ENCODE data around the gene SAFB2. TPM values are rescaled to one million over a fixed set of nuclear protein-coding genes. Genes with fewer than 3 reads are reported as not detected.

SAFB2 gene
- total and polyA plus RNA-seq, 10 of the 15 experiments (the other 5 are each of a cell fraction or from before 2014, with no cell fraction given) = 4.5 to 89.2 (median 42.9) TPM

DNA sequence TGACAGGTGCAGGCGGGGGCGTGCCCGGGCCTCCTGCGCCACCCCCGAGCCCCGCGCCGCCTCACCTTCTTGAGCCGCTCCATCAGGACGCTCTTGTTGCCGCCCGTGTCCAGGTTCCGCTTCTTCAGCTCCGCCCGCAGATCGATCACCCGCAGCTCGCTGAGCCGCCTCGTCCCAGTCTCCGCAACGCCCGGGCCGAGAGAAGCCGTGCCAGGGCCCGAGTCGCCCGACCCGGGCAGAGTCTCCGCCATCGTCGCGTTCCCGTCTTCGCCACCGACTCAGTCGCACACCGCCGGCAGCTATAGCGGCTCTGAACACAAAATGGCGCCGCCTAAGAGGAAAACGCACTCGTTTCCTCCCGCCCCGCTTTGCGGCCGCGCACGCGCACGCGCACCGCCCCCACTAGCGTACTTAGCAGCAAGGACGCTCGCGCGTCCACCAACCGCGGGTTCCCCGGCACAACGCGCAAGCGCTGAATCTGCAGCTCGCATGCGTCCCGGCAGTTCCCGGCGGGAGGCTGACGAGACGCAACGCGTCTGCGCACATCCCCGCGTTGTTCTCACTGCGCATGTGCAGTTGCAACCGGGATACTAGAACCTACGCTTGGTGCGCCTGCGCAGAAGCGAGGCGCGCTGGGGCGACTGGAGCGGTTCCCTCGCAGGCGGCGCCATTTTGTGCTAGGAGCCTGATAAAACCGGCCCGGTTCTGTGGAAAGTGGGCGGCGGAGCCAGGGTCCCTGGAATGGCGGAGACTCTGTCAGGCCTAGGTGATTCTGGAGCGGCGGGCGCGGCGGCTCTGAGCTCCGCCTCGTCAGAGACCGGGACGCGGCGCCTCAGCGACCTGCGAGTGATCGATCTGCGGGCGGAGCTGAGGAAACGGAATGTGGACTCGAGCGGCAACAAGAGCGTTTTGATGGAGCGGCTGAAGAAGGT, at the start of gene SAFB2, which contains the start of gene SAFB (continued):
- TF ChIP-seq ASH2L (IDR thresholded peaks at IDR 0.05; ENCODE audit: borderline replicate concordance, low read depth) = no peak
- TF ChIP-seq HDAC6 (IDR thresholded peaks at IDR 0.05; ENCODE audit: unreplicated experiment) = no peak
- no peak for TF ChIP-seq ZNF622 (IDR thresholded peaks at IDR 0.05)
- no peak for TF ChIP-seq IKZF2 (IDR thresholded peaks at IDR 0.05)
- TF ChIP-seq, protein P1, sequence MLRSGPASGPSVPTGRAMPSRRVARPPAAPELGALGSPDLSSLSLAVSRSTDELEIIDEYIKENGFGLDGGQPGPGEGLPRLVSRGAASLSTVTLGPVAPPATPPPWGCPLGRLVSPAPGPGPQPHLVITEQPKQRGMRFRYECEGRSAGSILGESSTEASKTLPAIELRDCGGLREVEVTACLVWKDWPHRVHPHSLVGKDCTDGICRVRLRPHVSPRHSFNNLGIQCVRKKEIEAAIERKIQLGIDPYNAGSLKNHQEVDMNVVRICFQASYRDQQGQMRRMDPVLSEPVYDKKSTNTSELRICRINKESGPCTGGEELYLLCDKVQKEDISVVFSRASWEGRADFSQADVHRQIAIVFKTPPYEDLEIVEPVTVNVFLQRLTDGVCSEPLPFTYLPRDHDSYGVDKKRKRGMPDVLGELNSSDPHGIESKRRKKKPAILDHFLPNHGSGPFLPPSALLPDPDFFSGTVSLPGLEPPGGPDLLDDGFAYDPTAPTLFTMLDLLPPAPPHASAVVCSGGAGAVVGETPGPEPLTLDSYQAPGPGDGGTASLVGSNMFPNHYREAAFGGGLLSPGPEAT (IDR thresholded peaks at IDR 0.05; ENCODE audit: low read depth) = peak; percentile 71
- no peak for TF ChIP-seq EP300 (IDR thresholded peaks at IDR 0.05; ENCODE audit: borderline replicate concordance in 1 of 2, control insufficient read depth in 1 of 2, low read depth in 2 of 2, low read length in 2 of 2)
- peak; percentile 74 for TF ChIP-seq MAX (IDR thresholded peaks at IDR 0.05; ENCODE audit: low read depth, low read length)
- 0 out of 2 replicates have a peak, but pooled peaks have one; percentile 9 for TF ChIP-seq TCF3 (IDR thresholded peaks at IDR 0.05; ENCODE audit: borderline replicate concordance, insufficient read depth, low read depth, low read length)
- no peak for TF ChIP-seq NFIC (IDR thresholded peaks at IDR 0.05; ENCODE audit: low read depth, low read length)
- no peak for TF ChIP-seq CHD1 (IDR thresholded peaks at IDR 0.05; ENCODE audit: low read depth, low read length)
- no peak for TF ChIP-seq MYB (IDR thresholded peaks at IDR 0.05; ENCODE audit: borderline replicate concordance, low read depth, low read length)
- TF ChIP-seq NFYA (IDR thresholded peaks at IDR 0.05; ENCODE audit: borderline replicate concordance, low read depth, low read length) = no peak
- TF ChIP-seq, protein P2, sequence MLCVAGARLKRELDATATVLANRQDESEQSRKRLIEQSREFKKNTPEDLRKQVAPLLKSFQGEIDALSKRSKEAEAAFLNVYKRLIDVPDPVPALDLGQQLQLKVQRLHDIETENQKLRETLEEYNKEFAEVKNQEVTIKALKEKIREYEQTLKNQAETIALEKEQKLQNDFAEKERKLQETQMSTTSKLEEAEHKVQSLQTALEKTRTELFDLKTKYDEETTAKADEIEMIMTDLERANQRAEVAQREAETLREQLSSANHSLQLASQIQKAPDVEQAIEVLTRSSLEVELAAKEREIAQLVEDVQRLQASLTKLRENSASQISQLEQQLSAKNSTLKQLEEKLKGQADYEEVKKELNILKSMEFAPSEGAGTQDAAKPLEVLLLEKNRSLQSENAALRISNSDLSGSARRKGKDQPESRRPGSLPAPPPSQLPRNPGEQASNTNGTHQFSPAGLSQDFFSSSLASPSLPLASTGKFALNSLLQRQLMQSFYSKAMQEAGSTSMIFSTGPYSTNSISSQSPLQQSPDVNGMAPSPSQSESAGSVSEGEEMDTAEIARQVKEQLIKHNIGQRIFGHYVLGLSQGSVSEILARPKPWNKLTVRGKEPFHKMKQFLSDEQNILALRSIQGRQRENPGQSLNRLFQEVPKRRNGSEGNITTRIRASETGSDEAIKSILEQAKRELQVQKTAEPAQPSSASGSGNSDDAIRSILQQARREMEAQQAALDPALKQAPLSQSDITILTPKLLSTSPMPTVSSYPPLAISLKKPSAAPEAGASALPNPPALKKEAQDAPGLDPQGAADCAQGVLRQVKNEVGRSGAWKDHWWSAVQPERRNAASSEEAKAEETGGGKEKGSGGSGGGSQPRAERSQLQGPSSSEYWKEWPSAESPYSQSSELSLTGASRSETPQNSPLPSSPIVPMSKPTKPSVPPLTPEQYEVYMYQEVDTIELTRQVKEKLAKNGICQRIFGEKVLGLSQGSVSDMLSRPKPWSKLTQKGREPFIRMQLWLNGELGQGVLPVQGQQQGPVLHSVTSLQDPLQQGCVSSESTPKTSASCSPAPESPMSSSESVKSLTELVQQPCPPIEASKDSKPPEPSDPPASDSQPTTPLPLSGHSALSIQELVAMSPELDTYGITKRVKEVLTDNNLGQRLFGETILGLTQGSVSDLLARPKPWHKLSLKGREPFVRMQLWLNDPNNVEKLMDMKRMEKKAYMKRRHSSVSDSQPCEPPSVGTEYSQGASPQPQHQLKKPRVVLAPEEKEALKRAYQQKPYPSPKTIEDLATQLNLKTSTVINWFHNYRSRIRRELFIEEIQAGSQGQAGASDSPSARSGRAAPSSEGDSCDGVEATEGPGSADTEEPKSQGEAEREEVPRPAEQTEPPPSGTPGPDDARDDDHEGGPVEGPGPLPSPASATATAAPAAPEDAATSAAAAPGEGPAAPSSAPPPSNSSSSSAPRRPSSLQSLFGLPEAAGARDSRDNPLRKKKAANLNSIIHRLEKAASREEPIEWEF (IDR thresholded peaks at IDR 0.05; ENCODE audit: insufficient replicate concordance, low read depth, low read length) = no peak
- TF ChIP-seq RELA (IDR thresholded peaks at IDR 0.05; ENCODE audit: borderline replicate concordance, partially characterized antibody) = peak; percentile 20
- TF ChIP-seq NBN (IDR thresholded peaks at IDR 0.05) = peak; percentile 56; the same call in 1 of the 2 replicates
- TF ChIP-seq LARP7 (IDR thresholded peaks at IDR 0.05) = peak; percentile 94
- peak; percentile 53; the same call in 1 of the 2 replicates for TF ChIP-seq ZNF207 (IDR thresholded peaks at IDR 0.05; ENCODE audit: borderline replicate concordance)
- TF ChIP-seq HSF1 (IDR thresholded peaks at IDR 0.05; ENCODE audit: low read depth, low read length) = no peak
- 0 out of 2 replicates have a peak, but pooled peaks have one; percentile 35 for TF ChIP-seq NR2F1 (conservative IDR thresholded peaks at IDR 0.05)
- peak; percentile 54; the same call in 1 of the 2 replicates for TF ChIP-seq HCFC1 (IDR thresholded peaks at IDR 0.05; ENCODE audit: low read length)
- no peak for TF ChIP-seq ZZZ3 (IDR thresholded peaks at IDR 0.05; ENCODE audit: control insufficient read depth, insufficient read length, low read depth)
